NCI-H1092 (cell line): ENCODE data around the gene TTC21A.

ENCODE experiments used
- DNase-seq: peaks from one replicate; lab custom pipeline; 2025; lab: John Stamatoyannopoulos, UW

Gene TTC21A

GRCh38 chr3:39118931-39119660 lies 11.6 kb downstream of the TTC21A start:
- no peak for DNase-seq

- DNase-seq, result no peak
Observed at GRCh38 chr3:39121621-39122020, 14.1 kb downstream of the TTC21A start.

- no peak for DNase-seq
Observed at GRCh38 chr3:39122813-39123212, 15.3 kb downstream of the TTC21A start.

GRCh38 chr3:39124876-39125840 lies 17.7 kb downstream of the TTC21A start:
- no peak for DNase-seq

GRCh38 chr3:39125841-39126500 lies 18.5 kb downstream of the TTC21A start:
- no peak for DNase-seq

- no peak for DNase-seq
Observed at GRCh38 chr3:39126532-39127071, 19.1 kb downstream of the TTC21A start.

GRCh38 chr3:39127269-39127907 lies 19.9 kb downstream of the TTC21A start:
- DNase-seq, result no peak

- DNase-seq, result no peak
Observed at GRCh38 chr3:39127908-39128304, 20.4 kb downstream of the TTC21A start.

- DNase-seq, result no peak
Observed at GRCh38 chr3:39128951-39129350, 21.5 kb downstream of the TTC21A start.

GRCh38 chr3:39130026-39130425 lies 22.5 kb downstream of the TTC21A start:
- DNase-seq, result no peak

- no peak for DNase-seq
Observed at GRCh38 chr3:39130693-39131265, 23.3 kb downstream of the TTC21A start.

GRCh38 chr3:39132096-39133092 lies 24.9 kb downstream of the TTC21A start:
- no peak for DNase-seq

- DNase-seq, result no peak
Observed at GRCh38 chr3:39133093-39133490, 25.6 kb downstream of the TTC21A start.

GRCh38 chr3:39133822-39134221 lies 26.3 kb downstream of the TTC21A start:
- DNase-seq, result no peak

- no peak for DNase-seq
Observed at GRCh38 chr3:39134305-39134704, 26.8 kb downstream of the TTC21A start.

GRCh38 chr3:39135170-39135805 lies 27.8 kb downstream of the TTC21A start:
- DNase-seq, result no peak

- no peak for DNase-seq
Observed at GRCh38 chr3:39136533-39137434, 29.3 kb downstream of the TTC21A start.

- no peak for DNase-seq
Observed at GRCh38 chr3:39137435-39137936, 30.0 kb downstream of the TTC21A start.
